Measurements from ENCODE around the gene PNPLA1. TPM values are rescaled to one million over a fixed set of nuclear protein-coding genes. Genes with fewer than 3 reads are reported as not detected.
A peak's percentile ranks its signal among the peaks of the same experiment; 100 is the strongest.

The PNPLA1 gene
- polyA plus RNA-seq, 1 donor (not counting 4 experiments of a cell fraction or from before 2014, with no cell fraction given): 0.14 TPM

DNA sequence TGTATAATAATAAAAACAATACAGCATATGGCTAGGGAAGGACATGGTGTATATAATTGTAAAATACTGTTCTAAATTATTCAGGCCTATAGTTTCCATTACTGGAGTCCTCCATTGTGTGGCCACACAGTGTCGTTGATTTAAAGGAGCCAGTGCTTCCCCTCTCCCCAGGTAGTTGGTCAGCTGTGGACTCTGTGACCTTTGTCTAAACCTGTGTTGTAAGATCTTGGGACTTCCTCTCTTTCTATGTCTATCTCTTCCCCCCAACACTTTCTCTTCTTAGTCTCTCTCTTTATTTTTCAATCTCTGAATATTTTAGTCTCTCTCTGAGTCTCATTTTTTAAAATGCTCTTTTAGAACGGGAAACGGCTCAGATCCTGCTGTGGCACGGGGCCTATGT lies 37.7 kb upstream of the PNPLA1 start:
- no peaks in the 10 kb centered on the region for H3K79me2 ChIP-seq (ENCODE audit: control insufficient read depth, insufficient read depth, low read length)
- H3K4me2 ChIP-seq (ENCODE audit: control insufficient read depth, extremely low read depth, insufficient read depth, low read depth, low read length): no peak overlapping the region
- no peaks in the 10 kb centered on the region for H3K9me1 ChIP-seq (ENCODE audit: control insufficient read depth, extremely low read depth, insufficient read depth, low read length)
- H3K4me1 ChIP-seq (ENCODE audit: control insufficient read depth, extremely low read depth, insufficient read depth, low read length): peaks cover 11% of the 10 kb centered on the region
- no peak overlapping the region for H3K27ac ChIP-seq (ENCODE audit: control insufficient read depth, insufficient read depth, low read length)
- no peak for DNase-seq (ENCODE audit: low read depth, low spot score)
- peaks cover 8% of the 10 kb centered on the region in 2 experiments for H3K36me3 ChIP-seq (ENCODE audit: control insufficient read depth in 2 of 2, extremely low read depth in 1 of 2, insufficient read depth in 2 of 2, low read length in 2 of 2)
- dilution Hi-C loops (cut with MboI; ENCODE audit: extremely low pct_ligation_motif_present, low sequenced_read_pairs): no loop called here
- H3K27me3 ChIP-seq (ENCODE audit: control insufficient read depth, extremely low read depth, insufficient read depth, low read length): peaks cover 4% of the 10 kb centered on the region
- no peak for TF ChIP-seq EZH2 (IDR thresholded peaks at IDR 0.05; ENCODE audit: low read length)
- TF ChIP-seq, protein P1, sequence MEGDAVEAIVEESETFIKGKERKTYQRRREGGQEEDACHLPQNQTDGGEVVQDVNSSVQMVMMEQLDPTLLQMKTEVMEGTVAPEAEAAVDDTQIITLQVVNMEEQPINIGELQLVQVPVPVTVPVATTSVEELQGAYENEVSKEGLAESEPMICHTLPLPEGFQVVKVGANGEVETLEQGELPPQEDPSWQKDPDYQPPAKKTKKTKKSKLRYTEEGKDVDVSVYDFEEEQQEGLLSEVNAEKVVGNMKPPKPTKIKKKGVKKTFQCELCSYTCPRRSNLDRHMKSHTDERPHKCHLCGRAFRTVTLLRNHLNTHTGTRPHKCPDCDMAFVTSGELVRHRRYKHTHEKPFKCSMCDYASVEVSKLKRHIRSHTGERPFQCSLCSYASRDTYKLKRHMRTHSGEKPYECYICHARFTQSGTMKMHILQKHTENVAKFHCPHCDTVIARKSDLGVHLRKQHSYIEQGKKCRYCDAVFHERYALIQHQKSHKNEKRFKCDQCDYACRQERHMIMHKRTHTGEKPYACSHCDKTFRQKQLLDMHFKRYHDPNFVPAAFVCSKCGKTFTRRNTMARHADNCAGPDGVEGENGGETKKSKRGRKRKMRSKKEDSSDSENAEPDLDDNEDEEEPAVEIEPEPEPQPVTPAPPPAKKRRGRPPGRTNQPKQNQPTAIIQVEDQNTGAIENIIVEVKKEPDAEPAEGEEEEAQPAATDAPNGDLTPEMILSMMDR (optimal IDR thresholded peaks at IDR 0.05 in 1 of 3, IDR thresholded peaks at IDR 0.05 in 1 of 3, conservative IDR thresholded peaks at IDR 0.05 in 1 of 3; ENCODE audit: extremely low read depth in 1 of 3, insufficient read depth in 2 of 3, low read length in 3 of 3): no peak
- no peak overlapping the region for H2AFZ ChIP-seq (ENCODE audit: control insufficient read depth, low read length)
- no peak overlapping the region for H3K4me3 ChIP-seq (ENCODE audit: control insufficient read depth in 2 of 3, extremely low read depth in 1 of 3, insufficient read depth in 2 of 3, low read depth in 1 of 3, low read length in 3 of 3)
- no peaks in the 10 kb centered on the region for H4K20me1 ChIP-seq (ENCODE audit: control insufficient read depth, extremely low read depth, insufficient read depth, low read length)
- no peak for FAIRE-seq
- no peak overlapping the region for H3K9ac ChIP-seq (ENCODE audit: control insufficient read depth, extremely low read depth, insufficient read depth, low read length)
- H3K9me3 ChIP-seq (ENCODE audit: control insufficient read depth, low read depth, low read length): no peaks in the 10 kb centered on the region

DNA sequence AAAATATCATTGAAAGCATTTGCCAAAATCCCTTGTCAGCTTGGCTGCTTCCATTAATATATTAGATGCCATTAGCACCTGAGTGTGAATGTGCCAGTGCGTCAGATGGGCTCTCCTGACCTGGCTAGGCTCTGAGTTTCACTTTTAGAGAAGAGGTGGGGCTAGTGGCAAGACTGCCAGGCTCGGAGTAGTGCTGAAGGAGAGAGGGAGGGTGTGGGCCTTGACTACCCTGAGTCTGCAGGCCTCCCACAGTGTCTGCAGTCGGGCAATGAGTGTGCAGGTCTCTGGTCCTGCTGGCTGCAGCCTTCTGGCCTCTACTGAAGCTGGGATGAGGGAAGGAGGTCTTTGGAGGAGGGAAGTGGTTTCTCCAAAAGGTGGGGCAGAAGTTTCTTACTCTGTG lies 34.6 kb upstream of the PNPLA1 start:
- H3K9me1 ChIP-seq (ENCODE audit: control insufficient read depth, extremely low read depth, insufficient read depth, low read length): no peaks in the 10 kb centered on the region
- peaks cover 0 to 8% of the 10 kb centered on the region in 2 experiments for H3K36me3 ChIP-seq (ENCODE audit: control insufficient read depth in 2 of 2, extremely low read depth in 1 of 2, insufficient read depth in 2 of 2, low read length in 2 of 2)
- H3K4me1 ChIP-seq (ENCODE audit: control insufficient read depth, extremely low read depth, insufficient read depth, low read length): no peaks in the 10 kb centered on the region
- H3K9me3 ChIP-seq (ENCODE audit: control insufficient read depth, low read depth, low read length): no peaks in the 10 kb centered on the region
- H2AFZ ChIP-seq (ENCODE audit: control insufficient read depth, low read length): peak overlapping the region; percentile 31
- no peaks in the 10 kb centered on the region for H3K79me2 ChIP-seq (ENCODE audit: control insufficient read depth, insufficient read depth, low read length)
- FAIRE-seq (no peak), DNase-seq (ENCODE audit: low read depth, low spot score) (no peak)
- peaks cover 4% of the 10 kb centered on the region for H3K27me3 ChIP-seq (ENCODE audit: control insufficient read depth, extremely low read depth, insufficient read depth, low read length)
- H4K20me1 ChIP-seq (ENCODE audit: control insufficient read depth, extremely low read depth, insufficient read depth, low read length): no peaks in the 10 kb centered on the region
- H3K4me3 ChIP-seq (ENCODE audit: control insufficient read depth in 2 of 3, extremely low read depth in 1 of 3, insufficient read depth in 2 of 3, low read depth in 1 of 3, low read length in 3 of 3): no peak overlapping the region
- no peak overlapping the region for H3K9ac ChIP-seq (ENCODE audit: control insufficient read depth, extremely low read depth, insufficient read depth, low read length)
- dilution Hi-C loops (cut with MboI; ENCODE audit: extremely low pct_ligation_motif_present, low sequenced_read_pairs): no loop called here
- H3K4me2 ChIP-seq (ENCODE audit: control insufficient read depth, extremely low read depth, insufficient read depth, low read depth, low read length): no peak overlapping the region
- H3K27ac ChIP-seq (ENCODE audit: control insufficient read depth, insufficient read depth, low read length): no peak overlapping the region
- no peak for TF ChIP-seq EZH2 (IDR thresholded peaks at IDR 0.05; ENCODE audit: low read length)
- TF ChIP-seq, protein P1 (optimal IDR thresholded peaks at IDR 0.05 in 1 of 3, IDR thresholded peaks at IDR 0.05 in 1 of 3, conservative IDR thresholded peaks at IDR 0.05 in 1 of 3; ENCODE audit: extremely low read depth in 1 of 3, insufficient read depth in 2 of 3, low read length in 3 of 3): no peak

Measured in keratinocyte (primary cell).